Loucy (cell line): ENCODE data around the gene PABPC1L.

Source experiments
- H2AFZ ChIP-seq: fragments of 200-600 bp; sonication (generic); 2 replicates; pipeline ENCODE4 v1.6.0; 2016; ENCODE audit warnings: antibody characterized with exemption, mild to moderate bottlenecking, low read length, moderate library complexity
- H3F3A ChIP-seq: fragments of 200-600 bp; 2 replicates; pipeline ENCODE4 v1.6.0; 2016; ENCODE audit warnings: antibody characterized with exemption, low read depth, mild to moderate bottlenecking
- H3K27me3 ChIP-seq: fragments of 200-600 bp; sonication (generic); 2 replicates; pipeline ENCODE4 v1.6.1; 2014; ENCODE audit warnings: low read length, mild to moderate bottlenecking; ENCODE audit not compliant: insufficient read depth, poor library complexity, severe bottlenecking
- H3K36me3 ChIP-seq: fragments of 200-600 bp; sonication (generic); 2 replicates; pipeline ENCODE4 v1.6.1; 2016; ENCODE audit warnings: low read length; ENCODE audit not compliant: insufficient read depth
- H3K4me1 ChIP-seq: fragments of 200-600 bp; sonication (generic); 2 replicates; pipeline ENCODE4 v1.5.1; 2014; ENCODE audit warnings: low read length, mild to moderate bottlenecking; ENCODE audit not compliant: insufficient read depth, poor library complexity, severe bottlenecking
- H3K4me2 ChIP-seq: fragments of 200-600 bp; sonication (generic); 2 replicates; pipeline ENCODE4 v1.6.0; 2014; ENCODE audit warnings: antibody characterized with exemption, low read length, low read depth, mild to moderate bottlenecking; ENCODE audit not compliant: poor library complexity, severe bottlenecking
- H3K4me3 ChIP-seq: fragments of 200-600 bp; sonication (generic); 2 replicates; pipeline ENCODE4 v1.5.1; 2014; ENCODE audit warnings: low read length, mild to moderate bottlenecking, mixed read lengths; ENCODE audit not compliant: poor library complexity, severe bottlenecking
- H3K79me2 ChIP-seq: fragments of 200-600 bp; sonication (generic); 2 replicates; pipeline ENCODE4 v1.6.1; 2014; ENCODE audit warnings: low read length; ENCODE audit not compliant: insufficient read depth
- H3K9ac ChIP-seq: fragments of 200-600 bp; sonication (generic); 2 replicates; pipeline ENCODE4 v1.6.0; 2014; ENCODE audit warnings: mild to moderate bottlenecking, low read depth, low read length, moderate library complexity; ENCODE audit not compliant: poor library complexity, severe bottlenecking
- H3K9me2 ChIP-seq: fragments of 200-600 bp; sonication (generic); replicated peaks from 2 replicates; pipeline ENCODE4 v1.6.1; 2016; ENCODE audit warnings: low read depth, low read length, mixed read lengths
- H3K9me3 ChIP-seq: fragments of 200-600 bp; sonication (generic); 2 replicates; pipeline ENCODE4 v1.6.1; 2014; ENCODE audit warnings: mild to moderate bottlenecking, antibody characterized with exemption, low read length, low read depth; ENCODE audit not compliant: insufficient read depth
- H4K20me1 ChIP-seq: fragments of 200-600 bp; sonication (generic); 2 replicates; pipeline ENCODE4 v1.6.0; 2014; ENCODE audit warnings: antibody characterized with exemption, low read length, mild to moderate bottlenecking; ENCODE audit not compliant: insufficient read depth, poor library complexity, severe bottlenecking
- CTCF ChIP-seq: fragments of 200-600 bp; sonication (generic); conservative IDR thresholded peaks from 2 replicates; pipeline ENCODE4 v1.5.1; 2014; ENCODE audit warnings: mild to moderate bottlenecking, antibody characterized with exemption, low read length
- EZH2phosphoT487 ChIP-seq: fragments of 200-600 bp; IDR thresholded peaks from 2 replicates; pipeline ENCODE4 v1.6.1; 2018; ENCODE audit warnings: antibody characterized with exemption, mild to moderate bottlenecking, moderate library complexity, borderline replicate concordance

PABPC1L gene

GRCh38 chr20:44883214-44883902 is 26.5 kb upstream of the PABPC1L start:
- peaks cover 28% of the 10 kb centered on the region for H3K79me2 ChIP-seq
- H3K9me3 ChIP-seq: no peaks in the 10 kb centered on the region
- no peaks in the 10 kb centered on the region for H3K27me3 ChIP-seq
- H3F3A ChIP-seq: no peaks in the 10 kb centered on the region
- no peak overlapping the region for H3K9ac ChIP-seq
- no peaks in the 10 kb centered on the region for H3K9me2 ChIP-seq
- H3K4me1 ChIP-seq: peaks cover 20% of the 10 kb centered on the region
- TF ChIP-seq CTCF (no peak), EZH2phosphoT487 (no peak)
- no peak overlapping the region for H2AFZ ChIP-seq
- H3K36me3 ChIP-seq: no peaks in the 10 kb centered on the region
- no peak overlapping the region for H3K4me3 ChIP-seq
- no peak overlapping the region for H3K4me2 ChIP-seq
- H4K20me1 ChIP-seq: peaks cover 25% of the 10 kb centered on the region

GRCh38 chr20:44884907-44885391 is 24.9 kb upstream of the PABPC1L start:
- Histone ChIP-seq H3K9me3 (no peaks in the 10 kb centered on the region), H3K4me3 (peak overlapping the region; percentile 81), H3K4me1 (peaks cover 35% of the 10 kb centered on the region), H3F3A (no peaks in the 10 kb centered on the region), H2AFZ (peak overlapping the region; percentile 77), H3K27me3 (no peaks in the 10 kb centered on the region), H3K9ac (peak overlapping the region; percentile 67), H3K9me2 (no peaks in the 10 kb centered on the region), H3K4me2 (peak overlapping the region; percentile 87), H3K36me3 (no peaks in the 10 kb centered on the region), H3K79me2 (peaks cover 44% of the 10 kb centered on the region), H4K20me1 (peaks cover 41% of the 10 kb centered on the region)
- TF ChIP-seq CTCF (no peak), EZH2phosphoT487 (no peak)

GRCh38 chr20:44885392-44886265 is 24.2 kb upstream of the PABPC1L start, which contains the start of gene YWHAB:
YWHAB (plus strand) TSS chr20:44885705; CDS start chr20:44901534, 15,829 bp downstream.
- peaks cover 39% of the 10 kb centered on the region for H3K4me1 ChIP-seq

More at GRCh38 chr20:44885392-44886265, 24.2 kb upstream of the PABPC1L start, which contains the start of gene YWHAB:
- H4K20me1 ChIP-seq: peaks cover 46% of the 10 kb centered on the region
- peak within 1 kb of the TSS; percentile 92 for H3K4me2 ChIP-seq
- peaks cover 51% of the 10 kb centered on the region for H3K79me2 ChIP-seq
- H3K9me2 ChIP-seq: no peaks in the 10 kb centered on the region
- no peaks in the 10 kb centered on the region for H3F3A ChIP-seq
- TF ChIP-seq CTCF: no peak
- no peak for TF ChIP-seq EZH2phosphoT487
- peak within 1 kb of the TSS; percentile 77 for H2AFZ ChIP-seq
- no peaks in the 10 kb centered on the region for H3K36me3 ChIP-seq
- peak within 1 kb of the TSS; percentile 96 for H3K9ac ChIP-seq
- H3K9me3 ChIP-seq: no peaks in the 10 kb centered on the region
- H3K4me3 ChIP-seq: peak within 1 kb of the TSS; percentile 81
- no peaks in the 10 kb centered on the region for H3K27me3 ChIP-seq
